MCF 10A (cell line): Measurements from ENCODE around the gene STAB1. TPM values are rescaled to one million over a fixed set of nuclear protein-coding genes. Genes with fewer than 3 reads are reported as not detected.

Source experiments
- BruUV-seq: library from RNA; stranded (reverse); fragments of 400-500 nt; replicated peaks from 2 replicates; lab custom pipeline; 2021; lab: Mats Ljungman, UMichigan
- CTCF ChIA-PET: fragments of 300-600 bp; sonication (Branson Sonifier 250); formaldehyde crosslinking; extraction: SDS; loops from one replicate; lab custom pipeline; 2021; ENCODE audit warnings: antibody characterized with exemption, inconsistent platforms; lab: Yijun Ruan, JAX
- POLR2A ChIA-PET: fragments of 300-600, 350-650 bp; sonication (Branson Sonifier 250); formaldehyde crosslinking; extraction: SDS; loops from one replicate; lab custom pipeline; 2020; ENCODE audit warnings: antibody characterized with exemption, inconsistent platforms; lab: Yijun Ruan, JAX
- DNase-seq: peaks from one replicate; pipeline ENCODE4 v3.0.0-alpha.2; 2018; ENCODE audit not compliant: unreplicated experiment
- H3K27ac Mint-ChIP-seq: one replicate; pipeline ENCODE4 v1.8.0; 2022; ENCODE audit warnings: mild to moderate bottlenecking, low read depth, mixed read lengths; ENCODE audit not compliant: unreplicated experiment
- H3K27me3 Mint-ChIP-seq: one replicate; pipeline ENCODE4 v1.8.0; 2022; ENCODE audit warnings: mixed read lengths; ENCODE audit not compliant: insufficient read depth, unreplicated experiment
- H3K36me3 Mint-ChIP-seq: one replicate; pipeline ENCODE4 v1.8.0; 2022; ENCODE audit warnings: mild to moderate bottlenecking, moderate library complexity, mixed read lengths; ENCODE audit not compliant: insufficient read depth, unreplicated experiment
- H3K4me1 Mint-ChIP-seq: one replicate; pipeline ENCODE4 v1.8.0; 2022; ENCODE audit warnings: mixed read lengths; ENCODE audit not compliant: insufficient read depth, unreplicated experiment
- H3K4me3 Mint-ChIP-seq: one replicate; pipeline ENCODE4 v1.8.0; 2022; ENCODE audit warnings: mild to moderate bottlenecking, moderate library complexity, mixed read lengths; ENCODE audit not compliant: unreplicated experiment
- H3K9me3 Mint-ChIP-seq: one replicate; pipeline ENCODE4 v1.8.0; 2022; ENCODE audit warnings: mixed read lengths; ENCODE audit not compliant: unreplicated experiment
- intact Hi-C: fragments of 100-400 bp; cut with micrococcal nuclease; formaldehyde crosslinking; loops from 2 replicates; pipeline ENCODE4 v1.14.1; 2022
- total RNA-seq: library from RNA; stranded (reverse); gene quantifications from 2 replicates; pipeline ENCODE4 v1.2.3, GENCODE V29; 2022
- TF ChIP-seq, protein P1 (sequence below): fragments of 200-600 bp; IDR thresholded peaks from one replicate; pipeline ENCODE4 v1.8.0; 2022; ENCODE audit warnings: antibody characterized with exemption, mild to moderate bottlenecking; ENCODE audit not compliant: unreplicated experiment

Gene STAB1
- total RNA-seq, 1 experiment from 2014 or later = not detected

DNA sequence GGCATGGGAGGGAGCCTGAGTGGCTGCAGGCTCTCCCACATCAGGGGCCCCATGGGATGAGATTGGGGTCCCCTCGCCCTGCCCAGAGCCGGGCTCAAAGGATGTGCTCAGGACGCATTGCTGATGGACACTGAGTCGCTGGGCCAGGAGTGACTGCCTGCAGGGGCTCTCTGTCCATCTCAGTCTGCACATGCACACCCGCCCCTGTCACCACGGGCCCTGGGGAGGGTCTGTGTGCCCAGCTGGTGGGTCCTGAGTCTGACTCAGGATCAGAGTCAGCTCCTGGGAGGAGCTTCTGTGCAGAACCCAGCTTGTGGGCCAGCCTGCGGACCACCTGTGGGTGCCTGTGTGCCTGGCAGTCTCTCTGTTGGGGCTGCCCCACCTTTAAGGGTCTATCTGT lies 18.1 kb downstream of the STAB1 start:
- POLR2A ChIA-PET = no interaction called here
- no peak for DNase-seq
- Mint-ChIP-seq H3K27me3 (no peaks in the 10 kb centered on the region), H3K27ac (no peak overlapping the region), H3K9me3 (no peaks in the 10 kb centered on the region), H3K4me3 (no peak overlapping the region), H3K36me3 (no peaks in the 10 kb centered on the region), H3K4me1 (peaks cover 4% of the 10 kb centered on the region)
- CTCF ChIA-PET = interaction anchor here (0.6 to 0.7 kb wide), 2 partner anchors 7 to 224 kb away, joined by 3 to 6 read pairs; no protein-coding TSS in a partner anchor
- TF ChIP-seq, protein P1, sequence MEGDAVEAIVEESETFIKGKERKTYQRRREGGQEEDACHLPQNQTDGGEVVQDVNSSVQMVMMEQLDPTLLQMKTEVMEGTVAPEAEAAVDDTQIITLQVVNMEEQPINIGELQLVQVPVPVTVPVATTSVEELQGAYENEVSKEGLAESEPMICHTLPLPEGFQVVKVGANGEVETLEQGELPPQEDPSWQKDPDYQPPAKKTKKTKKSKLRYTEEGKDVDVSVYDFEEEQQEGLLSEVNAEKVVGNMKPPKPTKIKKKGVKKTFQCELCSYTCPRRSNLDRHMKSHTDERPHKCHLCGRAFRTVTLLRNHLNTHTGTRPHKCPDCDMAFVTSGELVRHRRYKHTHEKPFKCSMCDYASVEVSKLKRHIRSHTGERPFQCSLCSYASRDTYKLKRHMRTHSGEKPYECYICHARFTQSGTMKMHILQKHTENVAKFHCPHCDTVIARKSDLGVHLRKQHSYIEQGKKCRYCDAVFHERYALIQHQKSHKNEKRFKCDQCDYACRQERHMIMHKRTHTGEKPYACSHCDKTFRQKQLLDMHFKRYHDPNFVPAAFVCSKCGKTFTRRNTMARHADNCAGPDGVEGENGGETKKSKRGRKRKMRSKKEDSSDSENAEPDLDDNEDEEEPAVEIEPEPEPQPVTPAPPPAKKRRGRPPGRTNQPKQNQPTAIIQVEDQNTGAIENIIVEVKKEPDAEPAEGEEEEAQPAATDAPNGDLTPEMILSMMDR = no peak
- no TSS peak for BruUV-seq
- intact Hi-C loops = no loop called here

DNA sequence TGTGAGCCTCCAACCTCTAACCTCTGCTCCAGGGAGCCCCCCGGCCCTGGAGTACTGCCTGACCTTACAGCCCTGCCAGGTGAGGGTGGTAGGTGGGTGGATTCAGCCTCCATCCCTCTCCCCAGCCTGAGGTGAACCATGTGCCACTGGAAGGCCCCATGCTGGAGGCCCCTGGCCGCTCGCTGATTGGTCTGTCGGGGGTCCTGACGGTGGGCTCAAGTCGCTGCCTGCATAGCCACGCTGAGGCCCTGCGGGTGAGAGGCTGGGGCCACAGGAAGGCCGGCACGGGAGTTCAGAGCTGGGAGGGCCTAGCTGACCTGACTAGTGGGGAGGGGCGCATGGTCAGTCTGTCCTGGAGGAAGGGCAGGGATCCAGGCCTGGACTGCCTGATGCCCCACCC lies 19.4 kb downstream of the STAB1 start:
- H3K27me3 Mint-ChIP-seq = no peaks in the 10 kb centered on the region
- H3K36me3 Mint-ChIP-seq = no peaks in the 10 kb centered on the region

DNA sequence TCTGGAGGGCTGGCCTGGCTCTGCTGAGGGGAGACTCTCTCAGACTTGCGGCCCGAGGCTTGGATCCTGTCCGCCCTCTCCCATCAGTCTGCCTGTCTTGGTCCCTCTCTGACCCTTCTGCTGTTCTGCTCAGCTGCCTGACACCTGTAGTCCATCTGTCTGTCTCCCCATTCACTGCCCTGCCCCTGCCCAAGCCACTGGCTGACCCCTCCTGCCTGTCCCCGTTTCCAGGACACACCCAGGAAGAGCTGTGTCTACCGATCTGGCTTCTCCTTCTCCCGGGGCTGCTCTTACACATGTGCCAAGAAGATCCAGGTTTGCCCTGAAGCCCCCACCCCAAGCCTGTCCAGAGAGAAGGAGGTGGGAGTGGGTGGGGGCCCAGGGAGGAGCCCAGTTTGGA lies 20.1 kb downstream of the STAB1 start:
- no peaks in the 10 kb centered on the region for H3K27me3 Mint-ChIP-seq
- no peak for DNase-seq
- H3K4me1 Mint-ChIP-seq = peaks cover 4% of the 10 kb centered on the region
- intact Hi-C loops = no loop called here
- no peak overlapping the region for H3K27ac Mint-ChIP-seq
- H3K9me3 Mint-ChIP-seq = no peaks in the 10 kb centered on the region
- no peak overlapping the region for H3K4me3 Mint-ChIP-seq
- ChIA-PET CTCF (interaction anchor here (0.5 kb wide), 1 partner anchor 82 kb away, joined by 4 read pairs; no protein-coding TSS in a partner anchor), POLR2A (no interaction called here)
- BruUV-seq = no TSS peak
- TF ChIP-seq, protein P1 = no peak
- H3K36me3 Mint-ChIP-seq = no peaks in the 10 kb centered on the region

More for the DNA sequence above, 19.4 kb downstream of the STAB1 start:
- intact Hi-C loops = no loop called here
- no TSS peak for BruUV-seq
- TF ChIP-seq, protein P1 = no peak
- CTCF ChIA-PET = no interaction called here
- no peak for DNase-seq
- Mint-ChIP-seq H3K9me3 (no peaks in the 10 kb centered on the region), H3K27ac (no peak overlapping the region), H3K4me1 (peaks cover 4% of the 10 kb centered on the region), H3K4me3 (no peak overlapping the region)
- POLR2A ChIA-PET = no interaction called here

DNA sequence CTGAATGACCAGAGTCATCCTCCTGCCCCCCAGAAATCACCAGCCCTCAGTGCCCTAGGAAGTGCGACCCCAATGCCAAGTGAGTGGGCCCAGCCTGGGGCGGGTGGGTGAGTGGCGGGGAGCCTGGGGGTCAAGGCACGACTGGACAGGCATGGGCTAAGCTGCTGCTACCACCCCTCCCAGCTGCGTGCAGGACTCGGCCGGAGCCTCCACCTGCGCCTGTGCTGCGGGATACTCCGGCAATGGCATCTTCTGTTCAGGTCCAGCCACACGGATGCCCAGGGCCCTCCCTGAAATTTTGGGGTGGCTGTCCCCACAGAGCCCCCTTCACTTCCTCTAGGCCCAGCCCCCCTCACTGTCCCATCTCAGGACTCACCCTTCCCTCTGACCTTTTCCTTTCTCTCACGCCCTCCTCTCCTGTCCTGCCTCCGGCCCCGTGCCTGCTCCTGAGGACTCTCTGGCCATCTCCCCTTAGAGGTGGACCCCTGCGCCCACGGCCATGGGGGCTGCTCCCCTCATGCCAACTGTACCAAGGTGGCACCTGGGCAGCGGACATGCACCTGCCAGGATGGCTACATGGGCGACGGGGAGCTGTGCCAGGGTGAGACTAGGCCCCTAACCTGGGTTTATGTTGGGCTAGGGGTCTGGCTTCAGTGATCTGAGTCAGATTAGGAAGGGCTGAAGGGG lies 21.5 kb downstream of the STAB1 start:
- Mint-ChIP-seq H3K4me3 (no peak overlapping the region), H3K36me3 (no peaks in the 10 kb centered on the region), H3K27ac (no peak overlapping the region), H3K9me3 (no peaks in the 10 kb centered on the region), H3K27me3 (no peaks in the 10 kb centered on the region), H3K4me1 (peaks cover 4% of the 10 kb centered on the region)
- POLR2A ChIA-PET = no interaction called here
- TF ChIP-seq, protein P1 = no peak
- CTCF ChIA-PET = no interaction called here
- intact Hi-C loops = no loop called here
- DNase-seq = no peak
- BruUV-seq = no TSS peak
